GM18520 (cell line): ENCODE measurements around the gene OR5M11.
"Not testable (repeated sequence)": the region's sequence is repeated elsewhere in the genome, so short reads cannot be mapped to it uniquely, and the experiment has no call there.

Source experiments
- ATAC-seq: cut with Tn5 transposase; IDR thresholded peaks from one replicate; pipeline ENCODE4 v1.9.1; 2021; ENCODE audit not compliant: unreplicated experiment

OR5M11 gene

GRCh38 chr11:56543157-56543556, at the start of gene OR5M11:
Gene OR5M11, minus strand, starts transcription at chr11:56543257. Its CDS starts 0 bp downstream, at chr11:56543257.
- ATAC-seq, result no peak

DNA sequence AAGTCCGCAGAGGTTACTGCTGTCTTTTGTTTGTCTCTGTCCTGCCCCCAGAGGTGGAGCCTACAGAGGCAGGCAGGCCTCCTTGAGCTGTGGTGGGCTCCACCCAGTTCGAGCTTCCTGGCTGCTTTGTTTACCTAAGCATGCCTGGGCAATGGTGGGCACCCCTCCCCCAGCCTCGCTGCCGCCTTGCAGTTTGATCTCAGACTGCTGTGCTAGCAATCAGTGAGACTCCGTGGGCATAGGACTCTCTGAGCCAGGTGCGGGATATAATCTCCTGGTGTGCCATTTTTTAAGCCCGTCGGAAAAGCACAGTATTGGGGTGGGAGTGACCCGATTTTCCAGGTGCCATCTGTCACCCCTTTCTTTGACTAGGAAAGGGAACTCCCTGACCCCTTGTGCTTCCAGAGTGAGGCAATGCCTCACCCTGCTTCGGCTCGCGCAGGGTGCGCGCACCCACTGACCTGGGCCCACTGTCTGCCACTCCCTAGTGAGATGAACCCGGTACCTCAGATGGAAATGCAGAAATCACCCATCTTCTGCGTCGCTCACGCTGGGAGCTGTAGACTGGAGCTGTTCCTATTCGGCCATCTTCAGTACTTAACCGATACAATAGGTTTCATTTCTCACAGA, 49.1 kb upstream of the OR5M11 start:
- not testable (repeated sequence) for ATAC-seq

- ATAC-seq, result no peak
Measured at GRCh38 chr11:56577621-56578020, 34.6 kb upstream of the OR5M11 start, which contains the start of gene OR5M10. Gene OR5M10, minus strand, starts transcription at chr11:56577721. Its CDS starts 0 bp downstream, at chr11:56577721.

DNA sequence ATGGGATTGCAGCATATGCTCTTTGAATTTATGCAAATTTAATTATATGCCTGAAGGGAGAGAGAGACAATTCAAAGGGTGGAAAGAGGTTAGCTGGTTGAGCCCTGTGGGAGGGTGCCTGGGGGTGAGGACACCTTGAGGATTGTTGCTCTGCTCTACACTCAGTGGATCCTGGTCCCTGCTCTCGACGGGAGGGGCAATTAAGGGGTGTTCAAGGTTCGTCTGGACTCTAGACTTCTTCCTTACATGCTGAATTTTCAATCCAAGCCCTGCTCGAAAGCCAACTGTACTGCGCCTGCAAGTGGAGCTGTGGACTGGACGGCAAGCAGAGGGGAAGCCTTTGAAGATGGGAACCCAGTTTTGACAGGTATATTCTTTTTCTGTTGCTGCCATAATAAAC, 15.5 kb upstream of the OR5M11 start:
- no peak for ATAC-seq

DNA sequence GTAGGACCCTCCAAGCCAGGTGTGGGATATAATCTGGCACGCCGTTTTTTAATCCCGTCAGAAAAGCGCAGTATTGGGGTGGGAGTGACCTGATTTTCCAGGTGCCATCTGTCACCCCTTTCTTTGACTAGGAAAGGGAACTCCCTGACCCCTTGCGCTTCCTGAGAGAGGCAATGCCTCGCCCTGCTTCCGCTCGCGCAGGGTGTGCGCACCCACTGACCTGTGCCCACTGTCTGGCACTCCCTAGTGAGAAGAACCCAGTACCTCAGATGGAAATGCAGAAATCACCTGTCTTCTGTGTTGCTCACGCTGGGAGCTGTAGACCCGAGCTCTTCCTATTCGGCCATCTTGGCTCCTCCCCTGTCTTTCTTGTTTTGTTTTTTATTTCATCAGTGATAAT, 11.6 kb upstream of the OR5M11 start:
- ATAC-seq, result not testable (repeated sequence)

DNA sequence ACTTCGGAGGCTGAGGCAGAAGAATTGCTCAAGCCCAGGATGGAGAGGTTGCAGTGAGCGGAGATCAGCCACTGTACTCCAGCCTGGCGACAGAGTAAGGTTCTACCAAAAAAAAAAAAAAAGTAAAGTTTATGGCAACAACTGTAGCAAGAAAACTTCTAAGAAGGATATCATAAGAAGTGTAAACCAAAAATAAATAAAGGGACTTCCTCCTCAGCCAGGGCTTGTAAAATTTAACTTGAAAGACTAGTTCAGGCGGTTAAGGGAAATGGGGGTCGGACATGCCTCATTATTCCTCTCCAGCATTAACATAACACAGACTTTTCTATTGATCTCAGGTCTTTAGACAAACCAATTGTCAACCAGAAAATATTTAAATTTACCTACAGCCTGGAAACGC, 2.5 kb upstream of the OR5M11 start:
- ATAC-seq, result no peak

DNA sequence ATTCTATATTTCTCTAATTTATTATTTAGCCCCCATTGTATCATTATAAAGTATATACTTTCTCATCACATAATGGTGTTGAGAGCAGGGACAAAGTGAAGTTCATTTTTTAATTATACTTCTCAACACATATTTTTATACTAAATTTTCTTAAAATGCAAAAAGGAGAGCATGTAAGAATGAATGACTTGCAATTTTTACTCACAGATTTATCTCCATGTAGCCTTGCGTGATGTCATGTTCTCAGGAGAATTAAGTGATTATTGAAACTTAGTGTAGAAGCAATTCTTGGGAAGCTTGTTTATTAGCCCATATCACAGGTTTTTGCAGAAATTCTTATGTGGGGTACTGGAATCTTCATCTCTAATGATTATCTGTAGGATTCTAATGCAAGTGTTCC, 682 bp upstream of the OR5M11 start:
- no peak for ATAC-seq

DNA sequence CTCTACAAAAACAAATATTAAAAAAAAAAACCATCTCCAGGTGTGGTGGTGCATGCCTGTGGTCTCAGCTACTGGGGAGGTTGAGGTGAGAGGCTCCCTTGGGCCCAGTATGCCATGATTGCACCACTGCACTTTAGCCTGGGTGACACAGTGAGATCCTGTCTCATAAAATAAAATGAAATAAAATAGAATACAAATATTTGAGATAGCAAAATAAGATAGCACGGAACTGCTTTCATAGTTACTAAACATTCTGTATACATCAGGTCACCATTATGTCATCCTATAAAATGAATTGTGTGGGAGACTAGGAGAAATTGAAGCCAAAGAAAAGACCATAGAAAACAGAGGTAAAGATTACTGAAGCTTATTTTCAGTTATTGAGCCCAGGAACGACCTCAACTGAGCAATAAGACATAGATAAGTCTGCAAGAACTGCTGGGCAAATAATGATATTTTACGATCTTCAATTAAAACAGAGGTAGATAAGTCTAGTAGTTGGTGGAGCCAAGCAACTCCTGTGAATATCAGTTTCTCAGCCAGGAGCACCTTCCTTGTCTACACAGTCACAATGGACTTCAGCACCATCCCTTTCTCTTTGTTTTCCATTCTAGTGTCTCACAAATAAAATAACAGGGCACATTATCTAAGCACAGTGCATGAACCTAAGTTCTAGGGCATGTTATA, 9.9 kb downstream of the OR5M11 start:
- no peak for ATAC-seq

DNA sequence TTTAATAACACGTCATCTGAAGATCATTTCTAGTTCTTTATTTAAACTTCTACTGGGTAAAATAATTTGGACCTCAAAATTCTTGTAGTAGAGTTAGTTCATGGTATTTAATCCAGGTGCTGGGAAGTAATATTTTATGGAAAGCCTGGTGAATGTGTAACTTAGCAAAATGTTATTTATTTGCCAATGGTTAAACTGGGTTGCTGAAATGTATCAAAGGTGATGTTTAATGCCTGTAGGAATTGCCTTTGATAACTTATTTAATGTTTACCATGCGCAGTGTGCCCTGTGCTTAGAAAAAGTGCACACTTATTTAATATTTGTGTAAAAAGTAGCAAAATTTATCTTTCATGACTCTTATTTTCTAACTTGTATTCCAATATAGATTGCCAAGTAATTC, 11.2 kb downstream of the OR5M11 start:
- ATAC-seq, result no peak

- no peak for ATAC-seq
Measured at GRCh38 chr11:56522008-56522407, 21.0 kb downstream of the OR5M11 start.

GRCh38 chr11:56513280-56513679, 29.8 kb downstream of the OR5M11 start:
- no peak for ATAC-seq

DNA sequence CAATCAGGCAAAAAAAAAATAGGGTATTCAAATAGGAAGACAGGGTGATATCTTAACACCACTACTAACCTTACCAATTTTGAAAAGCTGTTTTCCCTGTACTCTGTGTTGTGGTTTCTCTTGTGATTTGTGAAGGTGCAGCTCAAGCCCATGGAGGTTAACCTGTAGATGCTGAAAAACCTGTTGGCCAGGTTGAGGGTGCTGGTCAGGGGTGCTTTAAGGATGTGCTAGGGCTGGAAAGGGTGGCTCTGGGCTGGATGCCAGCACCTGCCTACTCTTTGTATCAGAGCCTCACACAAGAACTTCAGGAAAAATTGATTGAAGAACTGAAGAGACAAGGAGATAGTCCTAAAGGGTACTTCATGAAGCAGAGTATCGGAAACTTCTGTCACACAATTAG, 33.6 kb downstream of the OR5M11 start:
- no peak for ATAC-seq

DNA sequence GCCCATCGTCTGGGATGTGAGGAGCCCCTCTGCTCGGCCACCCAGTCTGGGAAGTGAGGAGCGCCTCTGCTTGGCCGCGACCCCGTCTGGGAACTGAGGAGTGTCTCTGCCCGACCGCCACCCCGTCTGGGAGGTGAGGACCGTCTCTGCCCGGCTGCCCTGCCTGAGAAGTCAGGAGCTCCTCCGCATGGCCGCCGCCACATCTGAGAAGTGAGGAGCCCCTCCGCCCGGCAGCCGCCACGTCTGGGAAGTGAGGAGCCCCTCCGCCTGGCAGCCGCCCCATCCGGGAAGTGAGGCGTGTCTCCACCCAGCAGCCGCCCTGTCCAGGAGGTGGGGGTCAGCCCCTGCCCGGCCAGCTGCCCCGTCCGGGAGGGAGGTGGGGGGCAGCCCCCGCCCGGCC, 46.0 kb downstream of the OR5M11 start:
- ATAC-seq, result no peak

GRCh38 chr11:56495117-56495516, 47.9 kb downstream of the OR5M11 start:
- ATAC-seq, result no peak
